ENCODE data around the gene NHEJ1.

DNA sequence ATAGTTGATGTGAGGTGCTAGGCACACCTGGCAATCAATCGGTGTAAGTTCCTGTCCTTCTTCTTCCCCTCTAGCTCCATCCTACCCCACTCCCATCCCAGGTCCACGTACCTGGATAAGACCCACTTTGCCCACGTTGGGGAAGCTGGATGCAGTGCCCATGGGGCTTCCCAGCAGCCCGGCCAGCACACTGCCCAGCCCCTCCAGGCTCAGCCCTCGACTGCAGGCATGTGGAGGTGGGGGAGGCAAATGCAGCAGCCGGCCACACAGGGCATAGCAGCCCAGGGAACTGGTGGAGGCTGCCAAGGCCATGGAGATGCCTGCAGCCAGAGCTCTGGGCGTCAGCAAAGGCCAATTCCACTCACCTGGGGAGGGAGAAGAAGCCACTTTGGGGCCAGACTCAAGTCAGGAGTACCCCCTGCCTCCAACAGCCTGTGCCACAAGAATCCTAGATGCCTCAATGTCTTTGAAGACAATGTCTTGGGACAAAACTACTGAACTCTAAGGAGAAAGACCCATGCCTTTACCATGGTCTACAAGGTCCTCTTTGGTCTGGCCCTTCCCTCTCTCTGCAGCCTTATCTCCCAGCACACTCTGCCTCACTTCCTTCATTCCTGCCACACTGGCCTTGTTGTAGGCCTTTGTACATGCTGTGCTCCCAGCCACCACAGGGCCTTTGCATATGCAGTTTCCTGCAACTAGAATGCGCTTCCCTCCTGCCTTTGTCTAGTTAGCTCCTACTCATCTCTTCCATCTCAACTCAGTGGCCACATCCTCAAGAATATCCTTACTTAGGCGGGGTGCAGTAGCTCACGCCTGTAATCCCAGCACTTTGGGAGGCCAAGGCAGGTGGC is 4.7 kb upstream of the NHEJ1 start:
- TF ChIP-seq, protein P1, sequence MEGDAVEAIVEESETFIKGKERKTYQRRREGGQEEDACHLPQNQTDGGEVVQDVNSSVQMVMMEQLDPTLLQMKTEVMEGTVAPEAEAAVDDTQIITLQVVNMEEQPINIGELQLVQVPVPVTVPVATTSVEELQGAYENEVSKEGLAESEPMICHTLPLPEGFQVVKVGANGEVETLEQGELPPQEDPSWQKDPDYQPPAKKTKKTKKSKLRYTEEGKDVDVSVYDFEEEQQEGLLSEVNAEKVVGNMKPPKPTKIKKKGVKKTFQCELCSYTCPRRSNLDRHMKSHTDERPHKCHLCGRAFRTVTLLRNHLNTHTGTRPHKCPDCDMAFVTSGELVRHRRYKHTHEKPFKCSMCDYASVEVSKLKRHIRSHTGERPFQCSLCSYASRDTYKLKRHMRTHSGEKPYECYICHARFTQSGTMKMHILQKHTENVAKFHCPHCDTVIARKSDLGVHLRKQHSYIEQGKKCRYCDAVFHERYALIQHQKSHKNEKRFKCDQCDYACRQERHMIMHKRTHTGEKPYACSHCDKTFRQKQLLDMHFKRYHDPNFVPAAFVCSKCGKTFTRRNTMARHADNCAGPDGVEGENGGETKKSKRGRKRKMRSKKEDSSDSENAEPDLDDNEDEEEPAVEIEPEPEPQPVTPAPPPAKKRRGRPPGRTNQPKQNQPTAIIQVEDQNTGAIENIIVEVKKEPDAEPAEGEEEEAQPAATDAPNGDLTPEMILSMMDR (IDR thresholded peaks at IDR 0.05) = no peak
- no peak for TF ChIP-seq POLR2A (IDR thresholded peaks at IDR 0.05)

Measured in heart left ventricle (tissue), 13 donors.